ELF-1 (cell line): Measurements from ENCODE around the gene FAM174C.
"Not testable (repeated sequence)": the region's sequence is repeated elsewhere in the genome, so short reads cannot be mapped to it uniquely, and the experiment has no call there.

Experiments used
- DNase-seq: peaks from one replicate; pipeline ENCODE4 v3.0.0-alpha.2; 2016; ENCODE audit warnings: low read depth, low spot score

Gene FAM174C

GRCh38 chr19:1296575-1297271 lies 21.4 kb downstream of the FAM174C start:
- no peak for DNase-seq

- DNase-seq = no peak
These were observed 22.9 kb downstream of the FAM174C start for GRCh38 chr19:1298235-1298634.

DNA sequence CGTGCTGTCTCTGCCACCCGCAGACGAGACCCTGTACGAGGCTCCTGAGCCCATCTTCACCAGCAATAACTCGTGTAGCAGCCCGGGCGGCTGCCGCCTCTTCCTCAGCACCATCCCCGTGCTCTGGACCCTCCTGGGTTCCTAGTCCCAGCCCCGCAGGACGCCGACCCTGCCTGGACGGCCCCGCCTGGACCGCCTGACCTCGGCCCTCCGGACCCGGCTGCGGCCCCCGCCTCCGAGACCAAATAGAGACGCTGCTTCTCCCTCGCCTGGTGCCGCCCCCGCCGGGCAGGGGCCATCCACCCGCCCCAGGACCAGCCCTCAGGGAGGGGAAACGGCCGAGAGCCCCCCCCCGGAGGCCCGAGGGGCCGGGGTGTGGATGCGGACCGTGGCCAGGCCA lies 24.5 kb downstream of the FAM174C start:
- DNase-seq = no peak

- no peak for DNase-seq
These were observed 25.6 kb downstream of the FAM174C start for GRCh38 chr19:1300744-1301490.

DNA sequence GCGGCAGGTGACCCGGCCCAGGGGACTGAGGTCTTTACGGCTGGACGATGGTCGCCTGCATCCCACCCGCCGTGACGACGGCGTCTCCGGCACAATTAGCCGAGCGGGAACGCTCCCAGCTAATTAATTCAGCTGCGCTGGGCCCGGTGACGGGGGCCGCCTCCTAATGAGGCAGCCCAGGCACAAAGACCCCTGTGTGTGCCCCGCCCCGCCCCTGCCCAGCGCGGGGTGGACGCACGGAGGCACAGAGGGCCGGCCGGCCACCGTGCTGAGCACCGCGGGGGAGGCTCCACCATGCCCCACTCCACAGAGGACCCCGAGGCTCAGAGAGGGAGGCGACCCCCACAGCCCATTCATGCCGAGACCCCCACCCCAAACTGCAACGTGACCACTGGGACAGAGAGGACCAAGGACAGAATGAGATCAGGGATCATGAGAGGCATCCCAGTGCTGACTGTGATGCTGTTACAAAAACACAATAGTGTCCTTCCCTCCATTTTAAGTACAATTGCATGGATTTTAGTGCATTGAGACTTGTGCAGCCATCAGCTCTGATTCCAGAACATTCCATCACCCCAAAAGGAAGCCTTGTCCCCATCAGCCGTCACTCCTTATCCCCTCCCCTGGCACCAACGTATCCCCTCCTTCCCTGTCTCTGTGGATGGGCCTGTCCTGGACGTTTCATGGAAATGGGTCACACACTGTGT lies 27.4 kb downstream of the FAM174C start:
- no peak for DNase-seq

DNA sequence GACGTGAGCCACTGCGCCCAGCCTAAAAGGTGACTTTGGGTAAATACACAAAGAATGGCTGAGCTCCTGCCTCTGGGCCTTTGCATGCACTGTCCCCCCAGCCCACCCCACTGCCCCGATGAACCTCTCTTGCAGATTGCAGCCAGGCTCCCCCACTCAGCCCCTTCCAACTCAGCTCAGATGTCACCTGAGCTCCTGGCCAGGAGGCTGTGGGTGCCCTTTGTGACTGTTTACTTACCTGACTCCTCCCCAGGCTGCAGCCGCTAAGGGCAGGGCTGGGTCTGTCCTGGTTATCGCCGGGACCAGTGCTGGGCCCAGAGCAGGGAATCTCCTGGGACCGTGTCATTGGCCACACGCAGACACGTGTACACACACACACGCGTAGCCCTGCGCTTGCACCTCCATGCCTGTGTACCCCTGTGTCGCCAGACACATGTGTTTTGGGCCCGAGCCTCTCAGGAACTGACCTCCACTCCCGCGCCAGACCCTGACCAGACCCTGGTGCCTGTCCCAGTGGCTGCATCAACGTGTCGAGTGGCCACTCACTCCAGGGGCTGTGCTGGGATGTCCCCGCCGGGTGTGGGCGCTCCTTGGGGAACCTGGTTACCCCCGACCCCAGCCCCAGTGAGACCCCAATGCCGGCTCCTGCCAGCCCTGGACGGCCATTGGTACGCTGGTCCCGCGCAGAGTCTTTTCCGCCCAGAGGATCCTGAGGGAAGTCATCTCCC lies 29.0 kb downstream of the FAM174C start:
- DNase-seq = no peak

- not testable (repeated sequence) for DNase-seq
These were observed 30.0 kb downstream of the FAM174C start for GRCh38 chr19:1305354-1305753.

GRCh38 chr19:1307320-1307719 lies 32.0 kb downstream of the FAM174C start:
- DNase-seq = no peak

GRCh38 chr19:1307755-1308303 lies 32.5 kb downstream of the FAM174C start:
- no peak for DNase-seq

GRCh38 chr19:1308718-1309117 lies 33.4 kb downstream of the FAM174C start:
- DNase-seq = no peak

DNA sequence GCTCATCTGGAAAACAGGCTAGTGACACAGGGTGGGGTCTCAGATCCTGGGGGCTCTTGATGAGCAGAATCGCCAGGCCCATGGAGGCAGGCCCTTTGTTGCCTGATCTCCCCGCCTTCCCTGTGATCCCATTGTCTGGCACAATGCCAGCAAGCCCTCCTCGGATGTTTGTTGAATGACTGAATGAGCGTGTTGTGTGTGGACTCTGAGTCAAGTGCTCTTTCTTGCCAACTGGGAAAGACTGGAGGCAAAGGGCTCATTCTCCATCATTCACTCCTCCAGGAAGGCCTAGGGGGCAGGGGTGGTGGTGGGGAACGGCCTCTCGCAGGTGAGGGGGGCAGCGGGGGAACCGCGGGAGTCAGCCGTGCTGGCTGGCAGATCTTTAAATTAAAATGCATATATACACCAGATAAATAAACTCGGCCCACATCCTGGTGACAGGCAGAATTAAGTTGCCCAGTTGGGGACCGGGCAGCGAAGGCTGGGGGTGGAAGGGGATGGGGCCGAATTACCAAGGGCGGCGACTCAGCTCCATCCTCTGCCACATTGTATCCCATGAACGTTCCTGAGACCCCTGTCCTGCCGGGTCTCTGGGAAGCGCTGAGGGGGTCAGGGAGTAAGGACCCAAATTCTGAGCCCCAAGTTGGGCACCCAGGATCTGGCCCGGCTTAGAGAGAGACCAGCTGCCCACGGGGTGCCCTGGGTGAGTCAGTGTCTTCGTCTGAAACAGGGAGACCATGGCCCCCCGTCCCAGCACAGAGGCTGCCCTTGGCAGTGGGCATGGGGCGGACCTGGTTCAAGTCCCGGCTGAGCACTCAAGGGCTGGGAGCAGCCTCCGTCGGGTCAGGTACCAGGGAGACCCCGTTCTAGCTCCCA lies 34.9 kb downstream of the FAM174C start:
- DNase-seq = no peak

DNA sequence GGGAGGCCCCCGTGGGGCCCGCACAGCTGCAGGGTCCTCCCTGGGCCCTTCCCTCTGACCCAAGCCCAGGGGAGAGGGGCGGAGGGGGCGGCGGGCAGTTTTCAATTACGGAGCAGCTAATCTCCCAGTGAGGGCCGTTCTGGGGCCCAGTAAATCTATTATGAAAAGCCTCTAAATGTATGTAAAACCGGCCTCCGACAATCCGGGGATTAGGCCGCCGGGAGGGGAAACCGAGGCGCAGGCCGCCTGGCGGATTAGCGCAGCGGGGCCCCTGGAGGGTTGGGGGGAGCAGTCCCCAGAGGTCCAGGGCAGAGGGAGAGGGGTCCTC lies 35.5 kb downstream of the FAM174C start:
- DNase-seq = no peak

- no peak for DNase-seq
These were observed 36.3 kb downstream of the FAM174C start for GRCh38 chr19:1311543-1312091.

- peak; percentile 75 for DNase-seq
These were observed 37.7 kb downstream of the FAM174C start for GRCh38 chr19:1312767-1313694.

- DNase-seq = no peak
These were observed 38.6 kb downstream of the FAM174C start for GRCh38 chr19:1313695-1314613.

DNA sequence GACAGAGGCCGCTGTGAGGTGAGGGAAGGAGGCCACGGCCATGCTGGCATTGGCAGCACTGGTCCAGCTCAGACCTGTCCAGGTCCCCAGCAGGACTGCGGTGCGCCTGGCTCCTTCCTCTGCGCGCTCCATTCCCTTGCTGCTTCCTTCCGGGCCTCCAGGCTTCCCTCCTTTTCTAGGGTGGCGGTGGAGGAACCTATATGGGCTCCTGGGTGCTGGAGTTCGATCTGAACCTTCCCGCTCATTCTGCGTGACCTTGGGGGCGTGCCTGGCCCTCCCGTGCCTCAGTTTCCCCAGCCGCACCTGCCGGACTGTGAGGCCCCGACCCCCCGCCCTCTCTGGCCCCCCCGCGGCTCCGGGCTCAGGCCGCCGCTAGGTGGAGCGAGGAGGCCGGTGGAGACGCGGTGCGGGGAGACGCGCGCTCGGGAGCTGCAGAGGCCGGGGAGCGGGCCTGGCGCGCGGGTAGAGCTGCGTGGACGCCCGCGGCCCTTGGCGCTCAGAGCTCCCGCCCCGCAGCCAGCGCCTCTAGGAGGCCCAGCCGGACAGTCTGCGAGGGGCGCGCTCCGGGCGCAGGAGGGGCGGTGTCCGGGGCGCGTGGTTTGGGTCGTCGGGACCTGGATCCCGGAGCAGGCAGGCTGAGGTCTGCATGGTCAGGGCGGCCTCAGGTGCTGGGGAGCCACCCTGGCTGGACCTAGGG lies 40.3 kb downstream of the FAM174C start:
- peak; percentile 56 for DNase-seq

DNA sequence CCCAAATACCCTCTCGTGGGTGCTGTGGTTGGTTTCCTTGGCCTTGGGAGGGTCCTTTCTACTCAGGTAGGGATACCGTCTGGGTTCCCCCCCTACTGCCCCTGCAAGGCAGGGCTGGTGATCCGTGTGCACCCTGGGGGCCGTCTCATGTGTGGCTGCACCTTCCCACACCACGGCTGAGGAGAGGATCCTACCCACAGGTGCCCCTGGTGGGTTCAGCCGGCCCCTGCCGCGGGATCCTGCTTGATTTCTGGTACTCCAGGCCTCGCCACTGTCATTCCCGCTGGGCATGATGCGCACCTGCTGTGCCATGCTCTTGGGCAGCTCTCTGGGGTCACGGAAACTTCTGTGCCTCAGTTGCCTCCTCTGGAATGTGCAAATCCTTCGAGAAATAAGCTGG lies 41.1 kb downstream of the FAM174C start:
- no peak for DNase-seq
